IPS-15b (cell line): Measurements from ENCODE around the gene SCAMP3.

Experiments
- H3K27me3 ChIP-seq: one replicate; pipeline ENCODE4 v1.6.1; 2013; ENCODE audit warnings: low read length; ENCODE audit not compliant: control insufficient read depth, insufficient read depth
- H3K36me3 ChIP-seq: one replicate; pipeline ENCODE4 v1.6.1; 2013; ENCODE audit warnings: low read length; ENCODE audit not compliant: control insufficient read depth, insufficient read depth
- H3K4me1 ChIP-seq: one replicate; pipeline ENCODE4 v1.6.1; 2013; ENCODE audit warnings: mild to moderate bottlenecking, low read length; ENCODE audit not compliant: control insufficient read depth, insufficient read depth
- H3K4me3 ChIP-seq: one replicate; pipeline ENCODE4 v1.5.1; 2013; ENCODE audit warnings: low read depth, low read length
- H3K9ac ChIP-seq: one replicate; pipeline ENCODE4 v1.6.1; 2013; ENCODE audit warnings: low read depth, mild to moderate bottlenecking, low read length
- H3K9me3 ChIP-seq: one replicate; pipeline ENCODE4 v1.6.1; 2013; ENCODE audit warnings: mild to moderate bottlenecking, low read length; ENCODE audit not compliant: control insufficient read depth, insufficient read depth

The SCAMP3 gene

DNA sequence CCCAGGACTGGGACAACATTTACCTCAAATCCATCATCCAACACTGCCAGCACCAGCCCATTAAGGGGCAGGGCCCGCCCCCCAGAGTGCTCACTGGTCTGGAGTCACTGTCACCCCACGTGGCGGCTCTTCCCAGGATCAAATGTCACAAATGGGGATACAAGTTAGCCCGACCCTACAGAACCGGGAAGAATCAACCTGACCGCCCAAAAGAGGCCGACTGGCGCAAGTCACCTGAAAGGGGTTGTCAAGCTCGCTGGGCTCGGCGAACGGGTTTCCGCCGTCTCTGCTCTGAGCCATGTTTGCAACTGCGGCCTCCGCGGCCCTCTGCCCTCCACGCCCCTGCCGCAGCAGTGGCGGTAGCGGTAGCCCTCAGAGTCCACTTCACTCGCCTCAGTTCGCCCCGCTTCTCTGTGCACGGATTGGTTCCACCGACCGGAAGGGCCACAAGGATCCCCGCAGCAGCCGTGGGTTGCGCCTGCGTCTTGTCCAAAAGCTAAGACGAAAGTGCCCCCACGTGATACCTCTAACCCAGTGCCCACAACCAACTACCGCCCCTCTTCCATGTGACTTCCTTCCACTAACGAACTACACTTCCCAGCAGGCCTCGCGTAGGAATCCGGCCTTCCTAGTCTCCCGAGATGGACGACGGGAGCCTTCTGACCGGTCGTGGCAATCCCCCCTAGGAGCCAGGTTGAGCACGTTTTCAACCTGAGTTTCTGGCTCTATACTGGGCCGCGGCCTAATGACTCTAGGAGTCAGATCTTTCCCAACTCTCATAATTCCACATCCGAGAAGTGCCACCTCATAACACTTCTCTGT, at the start of gene SCAMP3:
SCAMP3 (minus strand) TSS at position 509 of the 822 bp plus-strand sequence; CDS start at position 300, 209 bp downstream.
- Histone ChIP-seq H3K36me3 (peaks cover 42% of the 10 kb centered on the region), H3K9ac (peak within 1 kb of the TSS; percentile 84), H3K4me3 (peak within 1 kb of the TSS; percentile 84), H3K27me3 (no peaks in the 10 kb centered on the region), H3K9me3 (no peaks in the 10 kb centered on the region), H3K4me1 (no peaks in the 10 kb centered on the region)

DNA sequence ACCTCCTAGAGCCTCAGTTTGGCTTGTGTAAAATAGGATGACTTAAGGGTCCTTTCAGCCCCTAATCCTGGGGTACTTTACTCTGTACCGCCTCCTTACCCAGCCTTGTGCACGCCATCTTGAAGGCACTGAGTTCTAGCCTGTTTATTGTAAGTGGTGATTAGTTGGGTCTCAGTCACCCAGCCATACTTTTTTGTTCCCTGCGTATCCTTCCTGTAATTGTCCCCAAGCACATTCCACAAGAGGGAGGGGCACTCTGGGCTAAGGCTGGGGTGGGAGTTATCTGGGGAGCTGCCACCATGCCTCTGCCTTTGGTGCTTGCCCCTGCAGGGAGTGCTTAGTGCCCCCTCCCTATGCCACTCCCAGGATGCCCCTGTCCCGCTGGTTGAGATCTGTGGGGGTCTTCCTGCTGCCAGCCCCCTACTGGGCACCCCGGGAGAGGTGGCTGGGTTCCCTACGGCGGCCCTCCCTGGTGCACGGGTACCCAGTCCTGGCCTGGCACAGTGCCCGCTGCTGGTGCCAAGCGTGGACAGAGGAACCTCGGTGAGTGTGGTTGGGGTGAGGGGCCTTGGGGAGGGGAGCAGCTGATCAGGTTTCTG, 47.4 kb upstream of the SCAMP3 start:
- Histone ChIP-seq H3K4me1 (no peaks in the 10 kb centered on the region), H3K4me3 (peak overlapping the region; percentile 99), H3K36me3 (peaks cover 7% of the 10 kb centered on the region)

GRCh38 chr1:155308493-155309422, 46.6 kb upstream of the SCAMP3 start, which contains the start of gene FDPS:
TSS of gene FDPS (plus strand) at chr1:155308866. CDS start at chr1:155309790, 924 bp downstream.
- H3K36me3 ChIP-seq, result peaks cover 7% of the 10 kb centered on the region
- peaks cover 2% of the 10 kb centered on the region for H3K27me3 ChIP-seq
- no peaks in the 10 kb centered on the region for H3K9me3 ChIP-seq
- H3K4me1 ChIP-seq, result no peaks in the 10 kb centered on the region
- peak within 1 kb of the TSS; percentile 97 for H3K9ac ChIP-seq
- H3K4me3 ChIP-seq, result peak within 1 kb of the TSS; percentile 99

More for the DNA sequence above, 47.4 kb upstream of the SCAMP3 start:
- peak overlapping the region; percentile 97 for H3K9ac ChIP-seq
- peaks cover 2% of the 10 kb centered on the region for H3K27me3 ChIP-seq
- H3K9me3 ChIP-seq, result no peaks in the 10 kb centered on the region

- no peaks in the 10 kb centered on the region for H3K9me3 ChIP-seq
- H3K9ac ChIP-seq, result no peak overlapping the region
- peaks cover 2% of the 10 kb centered on the region for H3K27me3 ChIP-seq
- H3K4me1 ChIP-seq, result no peaks in the 10 kb centered on the region
- H3K36me3 ChIP-seq, result peaks cover 7% of the 10 kb centered on the region
- H3K4me3 ChIP-seq, result no peak overlapping the region
Observed at GRCh38 chr1:155307247-155307740, 45.1 kb upstream of the SCAMP3 start.

- H3K4me3 ChIP-seq, result no peak overlapping the region
- H3K9me3 ChIP-seq, result no peaks in the 10 kb centered on the region
- peaks cover 2% of the 10 kb centered on the region for H3K27me3 ChIP-seq
- H3K36me3 ChIP-seq, result peaks cover 4% of the 10 kb centered on the region
- peaks cover 3% of the 10 kb centered on the region for H3K4me1 ChIP-seq
- H3K9ac ChIP-seq, result peak overlapping the region; percentile 24
Observed at GRCh38 chr1:155305881-155306391, 43.8 kb upstream of the SCAMP3 start.

GRCh38 chr1:155304558-155305063, 42.5 kb upstream of the SCAMP3 start:
- Histone ChIP-seq H3K4me3 (no peak overlapping the region), H3K9ac (no peak overlapping the region)

DNA sequence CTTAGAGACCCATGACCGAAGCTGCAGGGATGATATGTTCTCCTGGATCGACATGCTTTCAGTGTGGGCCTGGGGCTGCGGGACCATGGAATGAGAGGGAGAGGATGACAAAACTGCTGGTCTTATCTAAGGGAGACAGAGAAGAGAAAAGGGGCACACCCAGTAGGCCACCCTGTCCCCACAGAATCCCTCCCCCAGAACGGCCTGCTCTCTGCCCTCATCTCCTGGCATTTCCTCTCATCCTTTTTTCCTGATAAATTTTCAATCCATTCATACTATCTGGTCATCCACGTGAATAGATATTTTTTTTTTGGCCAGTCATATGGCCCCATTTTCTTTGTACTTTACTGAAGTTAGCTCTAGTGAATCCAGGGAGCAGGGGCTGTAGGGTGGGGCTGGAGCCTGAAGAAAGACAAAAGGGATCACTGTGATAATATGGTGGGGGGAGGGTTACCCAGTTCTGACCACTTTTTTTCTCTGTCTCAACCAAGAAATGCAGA, 39.2 kb upstream of the SCAMP3 start, which contains the start of gene PKLR:
PKLR (minus strand) TSS at position 97 of the 500 bp plus-strand sequence; CDS start at position 54, 43 bp downstream.
- H3K27me3 ChIP-seq, result peaks cover 7% of the 10 kb centered on the region
- no peaks in the 10 kb centered on the region for H3K36me3 ChIP-seq
- H3K9ac ChIP-seq, result no peak within 1 kb of the TSS
- H3K4me3 ChIP-seq, result no peak within 1 kb of the TSS
- no peaks in the 10 kb centered on the region for H3K9me3 ChIP-seq
- H3K4me1 ChIP-seq, result peaks cover 11% of the 10 kb centered on the region

More at GRCh38 chr1:155304558-155305063, 42.5 kb upstream of the SCAMP3 start:
- H3K36me3 ChIP-seq, result no peaks in the 10 kb centered on the region
- H3K4me1 ChIP-seq, result peaks cover 3% of the 10 kb centered on the region
- H3K27me3 ChIP-seq, result peaks cover 2% of the 10 kb centered on the region
- H3K9me3 ChIP-seq, result no peaks in the 10 kb centered on the region

GRCh38 chr1:155300553-155301329, 38.6 kb upstream of the SCAMP3 start:
- peaks cover 11% of the 10 kb centered on the region for H3K4me1 ChIP-seq
- no peaks in the 10 kb centered on the region for H3K9me3 ChIP-seq
- no peak overlapping the region for H3K4me3 ChIP-seq
- H3K36me3 ChIP-seq, result no peaks in the 10 kb centered on the region
- peaks cover 11% of the 10 kb centered on the region for H3K27me3 ChIP-seq
- no peak overlapping the region for H3K9ac ChIP-seq

GRCh38 chr1:155300024-155300423, 37.9 kb upstream of the SCAMP3 start:
- H3K36me3 ChIP-seq, result no peaks in the 10 kb centered on the region

GRCh38 chr1:155297384-155297783, 35.2 kb upstream of the SCAMP3 start:
- H3K9me3 ChIP-seq, result no peaks in the 10 kb centered on the region
- H3K9ac ChIP-seq, result no peak overlapping the region
- peaks cover 35% of the 10 kb centered on the region for H3K27me3 ChIP-seq

More at GRCh38 chr1:155300024-155300423, 37.9 kb upstream of the SCAMP3 start:
- H3K27me3 ChIP-seq, result peaks cover 18% of the 10 kb centered on the region
- H3K4me3 ChIP-seq, result no peak overlapping the region
- H3K9ac ChIP-seq, result no peak overlapping the region
- no peaks in the 10 kb centered on the region for H3K9me3 ChIP-seq
- peaks cover 11% of the 10 kb centered on the region for H3K4me1 ChIP-seq

More at GRCh38 chr1:155297384-155297783, 35.2 kb upstream of the SCAMP3 start:
- H3K4me3 ChIP-seq, result no peak overlapping the region
- peaks cover 11% of the 10 kb centered on the region for H3K4me1 ChIP-seq
- H3K36me3 ChIP-seq, result no peaks in the 10 kb centered on the region
